Posterior cingulate gyrus (tissue), 11 donors: ENCODE results near the gene CIC.

Experiments
- DNase-seq, 10 donors: peaks; one replicate each; pipeline versions ENCODE4 v3.0.0 to v3.0.0-alpha.2; 2020 to 2021; ENCODE audit warnings: mixed read lengths in 3 of 10
- intact Hi-C: fragments of 100-400 bp; cut with DNase I; formaldehyde crosslinking; loops from one replicate; pipeline ENCODE4 v1.15.1; 2023

CIC gene

DNA sequence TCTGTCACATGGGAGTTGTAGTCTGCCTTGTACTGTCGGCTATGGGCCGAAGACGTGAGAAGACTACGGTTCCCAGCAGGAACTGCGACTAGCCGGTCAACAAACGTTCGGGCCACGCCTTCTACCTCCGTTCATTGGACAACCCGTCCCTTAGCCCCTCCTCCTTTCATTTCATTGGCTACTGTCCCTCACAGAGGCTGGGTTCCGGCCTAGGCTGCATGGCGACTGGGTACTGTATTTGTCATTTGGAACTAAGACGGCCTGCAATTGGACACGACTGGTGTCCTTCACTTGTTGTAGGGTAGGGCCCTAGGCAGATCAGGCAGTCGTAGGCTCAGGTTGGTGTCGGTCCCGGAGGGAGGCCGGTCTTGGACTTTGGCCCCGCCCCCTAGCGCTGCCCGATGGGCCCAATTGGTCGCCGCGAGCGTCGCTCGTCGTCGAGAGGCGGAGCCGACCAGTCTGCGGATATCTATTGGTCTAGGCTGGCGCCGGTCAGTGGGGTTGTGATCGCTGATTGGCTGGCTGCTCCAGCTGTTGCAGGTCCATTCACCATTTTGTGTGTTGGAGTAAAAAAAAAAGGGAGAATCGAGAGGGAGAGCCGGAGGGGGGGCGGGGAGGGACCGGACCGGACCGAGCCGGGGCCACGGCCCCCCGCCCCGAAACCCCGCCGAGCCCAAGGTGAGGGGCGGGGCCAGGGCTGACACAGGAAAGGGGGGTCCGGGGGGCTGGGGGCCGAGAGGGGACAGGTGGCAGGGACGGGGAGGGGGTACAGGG, at the start of gene CIC:
CIC (plus strand) TSS at position 549 of the 774 bp plus-strand sequence. CDS start 2,532 bp downstream, outside the sequence.
- DNase-seq: peak; percentile 98 to 100 (median 100)
- intact Hi-C loops: no loop called here

DNA sequence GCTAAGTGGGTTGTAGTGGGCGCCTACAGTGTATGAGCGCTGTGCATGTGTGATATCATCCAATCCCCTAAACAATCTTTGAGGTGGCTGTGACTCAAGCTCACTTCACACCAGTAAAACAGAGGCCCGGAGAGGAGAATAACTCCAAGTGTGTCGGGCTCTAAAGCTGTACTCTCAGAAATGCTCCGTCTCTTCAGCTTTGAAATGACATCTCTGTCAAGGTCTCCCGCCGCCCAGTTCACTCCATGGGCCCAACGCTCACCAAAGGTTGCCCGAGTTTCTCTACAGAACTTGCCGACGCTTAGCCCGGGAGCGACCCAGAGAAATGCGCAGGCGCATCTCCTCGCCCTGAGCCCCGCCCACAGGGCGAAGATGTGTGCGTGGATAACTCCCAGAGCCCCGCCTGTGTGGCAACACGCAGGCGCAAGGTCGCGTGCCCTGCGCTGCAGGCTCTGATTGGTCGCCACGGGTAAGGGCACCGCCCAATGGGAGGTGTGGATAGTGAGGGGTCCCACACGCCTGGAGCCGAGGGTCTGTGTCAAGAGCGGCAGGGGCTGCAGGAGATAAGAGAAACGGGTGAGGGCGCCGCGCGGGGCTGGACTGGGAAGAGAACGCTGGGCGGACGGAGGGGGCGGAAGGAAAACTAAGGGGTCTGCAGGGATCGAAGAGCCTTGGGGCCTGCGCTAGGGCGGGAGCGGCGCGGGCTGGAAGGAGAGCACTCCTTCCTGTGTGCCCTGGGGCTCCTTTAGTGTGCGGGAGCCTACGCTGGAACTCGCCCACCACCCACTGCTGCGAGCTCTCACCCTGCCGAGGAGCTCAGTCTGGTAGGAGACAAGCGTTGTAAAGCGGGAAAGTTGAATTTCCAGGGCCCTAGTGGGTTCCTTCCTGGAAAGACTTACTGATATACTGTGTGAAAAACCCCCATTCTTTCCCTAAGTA, 49.0 kb upstream of the CIC start, which contains the start of gene ZNF526:
ZNF526 (plus strand) TSS at position 501 of the 939 bp plus-strand sequence. CDS start 4,092 bp downstream, outside the sequence.
- intact Hi-C loops: no loop called here
- DNase-seq: peak; percentile 95 to 100 (median 97)

- DNase-seq: peak in 1 of 10 donors; percentile 59
- intact Hi-C loops: no loop called here
These were observed 48.3 kb upstream of the CIC start for GRCh38 chr19:42220751-42221097.

- peak in 3 of 10 donors; percentile 64 to 80 (median 76) for DNase-seq
- intact Hi-C loops: no loop called here
These were observed 43.9 kb upstream of the CIC start for GRCh38 chr19:42224940-42225717.

GRCh38 chr19:42225718-42226292, 43.2 kb upstream of the CIC start:
- peak in 3 of 10 donors; percentile 56 to 74 (median 73) for DNase-seq
- intact Hi-C loops: no loop called here

DNA sequence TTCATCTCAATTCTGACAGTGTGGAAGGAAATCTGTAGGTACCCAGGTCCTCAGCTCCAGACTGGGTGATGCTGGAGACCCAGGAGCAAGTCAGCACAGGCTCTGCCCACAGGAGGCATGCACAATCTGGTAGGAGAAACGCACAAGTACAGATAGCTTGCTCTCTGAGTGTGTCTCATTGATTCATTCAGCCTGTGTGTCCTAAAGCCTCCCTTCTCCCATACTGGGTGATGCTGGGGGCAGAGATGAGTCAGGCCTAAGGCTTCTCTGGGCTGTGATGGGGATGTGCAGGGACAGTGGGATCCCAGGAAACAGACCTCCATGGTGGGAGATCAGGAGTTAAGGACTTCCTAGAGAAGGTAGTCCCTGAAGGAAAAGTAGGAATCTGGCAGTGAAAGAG, 42.2 kb upstream of the CIC start:
- DNase-seq: peak in 2 of 10 donors; percentile 4 to 12
- intact Hi-C loops: no loop called here

- DNase-seq: peak in 2 of 10 donors; percentile 1 to 2
- intact Hi-C loops: no loop called here
These were observed 40.4 kb upstream of the CIC start for GRCh38 chr19:42228641-42229040.

- intact Hi-C loops: no loop called here
- DNase-seq: peak in 1 of 10 donors; percentile 3
These were observed 39.7 kb upstream of the CIC start for GRCh38 chr19:42229301-42229854.

DNA sequence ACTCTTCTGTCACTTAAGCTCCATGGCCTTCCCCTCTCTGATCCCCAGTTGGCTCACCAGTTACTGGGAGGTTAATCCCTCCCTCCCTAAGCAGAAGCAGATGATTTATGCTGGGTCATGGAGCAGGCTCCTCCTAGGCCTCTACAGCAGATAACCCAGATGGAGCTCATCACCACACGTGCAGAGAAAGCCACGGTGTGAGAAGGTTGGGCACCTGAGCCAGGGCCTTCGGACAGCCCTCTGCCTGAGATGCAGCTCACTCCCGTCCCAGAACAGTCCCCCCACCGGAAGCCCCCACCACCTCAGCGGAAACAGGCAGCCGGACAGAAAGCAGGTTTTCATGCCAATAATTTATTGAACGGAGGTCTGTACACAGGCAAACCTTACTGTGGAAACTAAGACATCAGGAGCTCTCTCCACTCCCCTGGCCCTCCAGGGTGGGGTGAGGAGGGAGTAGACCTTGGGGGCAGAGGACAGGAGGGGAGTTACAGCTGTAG, 39.1 kb upstream of the CIC start:
- intact Hi-C loops: no loop called here
- DNase-seq: peak in 2 of 10 donors; percentile 46 to 53

DNA sequence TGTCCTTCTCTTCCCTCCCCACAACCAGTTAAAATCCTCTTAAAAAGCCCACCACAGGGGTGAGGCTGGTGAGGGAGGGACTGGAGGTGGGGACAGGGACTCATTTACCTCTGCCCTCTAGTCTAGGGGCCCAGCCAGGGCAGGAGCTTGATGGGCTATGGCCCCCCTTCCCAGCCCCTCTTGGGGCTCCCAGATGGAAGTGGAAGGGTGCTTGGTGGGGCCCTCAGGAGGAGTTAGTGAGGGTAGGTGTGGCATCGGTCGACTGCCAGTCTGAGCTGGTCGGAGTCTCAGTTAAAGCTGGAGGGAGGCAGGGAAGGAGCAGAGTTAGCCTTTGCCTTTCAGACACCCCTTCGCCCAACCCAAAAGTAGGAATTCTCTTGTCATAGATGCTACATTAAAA, 38.5 kb upstream of the CIC start:
- DNase-seq: peak in 2 of 10 donors; percentile 35 to 52
- intact Hi-C loops: no loop called here

DNA sequence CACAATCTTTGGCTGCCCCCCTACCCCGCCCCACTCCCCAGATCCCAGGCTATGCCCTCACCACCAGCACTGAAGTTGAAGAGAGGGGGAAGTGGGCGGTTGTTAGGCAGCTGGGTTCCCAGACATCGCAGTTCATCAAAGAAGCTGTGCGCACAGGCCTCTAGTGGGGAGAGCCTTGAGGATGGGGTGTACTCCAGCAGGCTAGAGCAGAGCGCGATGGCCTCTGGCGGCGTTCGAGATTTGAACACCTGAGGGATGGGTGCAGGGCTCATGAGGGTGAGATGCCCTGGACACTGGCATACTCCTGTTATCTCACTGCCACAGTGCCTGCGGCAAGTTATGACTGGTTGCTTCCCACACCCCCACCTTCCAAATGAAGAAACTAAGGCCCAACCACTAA, 36.6 kb upstream of the CIC start:
- peak in 2 of 10 donors; percentile 21 to 55 for DNase-seq
- intact Hi-C loops: no loop called here

GRCh38 chr19:42233106-42233505, 35.9 kb upstream of the CIC start:
- intact Hi-C loops: no loop called here
- peak in 1 of 10 donors; percentile 42 for DNase-seq

GRCh38 chr19:42233678-42234292, 35.3 kb upstream of the CIC start:
- intact Hi-C loops: no loop called here
- DNase-seq: peak in 2 of 10 donors; percentile 14 to 35

DNA sequence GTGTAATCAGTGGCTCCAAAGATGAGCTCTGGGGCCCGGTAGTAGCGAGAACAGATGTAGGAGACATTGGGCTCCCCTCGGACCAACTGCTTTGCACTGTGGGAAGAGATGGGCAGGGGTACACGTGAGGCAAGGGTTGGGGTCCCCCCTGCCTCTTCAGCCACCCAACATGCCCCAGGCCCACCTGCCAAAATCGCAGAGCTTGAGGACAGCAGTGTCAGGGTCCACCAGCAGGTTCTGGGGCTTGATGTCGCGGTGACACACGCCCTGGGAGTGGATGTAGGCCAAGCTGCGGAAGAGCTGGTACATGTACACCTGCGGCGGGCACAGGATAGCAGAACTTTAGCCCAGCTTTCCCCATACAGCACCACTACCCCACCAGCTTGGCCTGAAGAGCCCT, 34.7 kb upstream of the CIC start:
- DNase-seq: peak in 2 of 10 donors; percentile 30 to 61
- intact Hi-C loops: no loop called here

- peak in 2 of 10 donors; percentile 6 to 37 for DNase-seq
- intact Hi-C loops: no loop called here
These were observed 33.9 kb upstream of the CIC start for GRCh38 chr19:42235181-42235580.

GRCh38 chr19:42239544-42240220, 29.4 kb upstream of the CIC start:
- no peak for DNase-seq
- intact Hi-C loops: loop anchor here (10.0 kb wide), 1 partner anchor 85 kb away; the partner anchor contains the start of gene MEGF8

- intact Hi-C loops: loop anchor here (10.0 kb wide), 1 partner anchor 84 kb away; the partner anchor contains the start of gene MEGF8
These were observed 27.8 kb upstream of the CIC start for GRCh38 chr19:42241279-42241678.

DNA sequence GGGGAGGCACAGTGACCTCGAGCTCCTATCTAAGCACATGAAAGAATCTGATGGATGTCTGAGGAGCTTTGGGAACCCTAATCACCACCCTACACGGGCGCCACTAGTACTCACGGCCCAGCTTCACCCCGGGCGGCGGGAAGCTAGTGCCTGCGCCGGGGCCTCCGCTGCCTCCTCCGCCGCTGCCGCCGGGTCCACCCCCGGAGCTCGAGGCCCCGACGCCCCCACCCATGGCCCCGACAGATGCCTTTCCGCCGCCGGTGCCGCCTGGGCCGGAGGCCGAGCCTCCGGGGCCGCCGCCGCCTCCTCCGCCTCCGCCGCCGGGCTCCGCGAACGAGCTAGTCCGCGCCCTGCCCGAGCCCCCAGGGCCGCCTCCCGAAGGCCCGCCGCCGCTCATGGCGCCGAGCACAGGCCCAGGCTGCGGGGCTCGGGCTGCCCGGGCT, 27.0 kb upstream of the CIC start:
- DNase-seq: peak in 2 of 10 donors; percentile 78 to 82
- intact Hi-C loops: loop anchor here (10.0 kb wide), 1 partner anchor 83 kb away; the partner anchor contains the start of gene MEGF8

More at GRCh38 chr19:42241279-42241678, 27.8 kb upstream of the CIC start:
- DNase-seq: no peak
